Parathyroid adenoma (tissue), 2 donors: Measurements from ENCODE around the gene CPSF2.

Experiments used
- H2AFZ ChIP-seq: fragments of 300-600 bp; sonication (generic); one replicate; pipeline ENCODE4 v1.7.0; 2017; ENCODE audit warnings: antibody characterized with exemption, mild to moderate bottlenecking
- H3K27ac ChIP-seq: fragments of 300-600 bp; sonication (generic); one replicate; pipeline ENCODE4 v1.7.0; 2017
- H3K27me3 ChIP-seq: fragments of 300-600 bp; sonication (generic); one replicate; pipeline ENCODE4 v1.7.0; 2017; ENCODE audit warnings: low read length; ENCODE audit not compliant: control insufficient read depth, insufficient read depth
- H3K36me3 ChIP-seq: fragments of 300-600 bp; sonication (generic); one replicate; pipeline ENCODE4 v1.7.0; 2017; ENCODE audit warnings: low read length; ENCODE audit not compliant: control insufficient read depth, insufficient read depth
- H3K4me1 ChIP-seq: fragments of 300-600 bp; sonication (generic); one replicate; pipeline ENCODE4 v1.7.0; 2017; ENCODE audit warnings: control low read depth
- H3K4me2 ChIP-seq: fragments of 300-600 bp; sonication (generic); one replicate; pipeline ENCODE4 v1.7.0; 2017; ENCODE audit warnings: low read length
- H3K4me3 ChIP-seq: fragments of 300-600 bp; sonication (generic); one replicate; pipeline ENCODE4 v1.7.0; 2017; ENCODE audit warnings: low read depth, low read length
- H3K79me2 ChIP-seq: fragments of 300-600 bp; sonication (generic); one replicate; pipeline ENCODE4 v1.7.0; 2017; ENCODE audit warnings: control low read depth
- H3K9ac ChIP-seq: fragments of 300-600 bp; sonication (generic); one replicate; pipeline ENCODE4 v1.7.0; 2017; ENCODE audit warnings: mild to moderate bottlenecking
- H3K9me3 ChIP-seq: fragments of 300-600 bp; sonication (generic); one replicate; pipeline ENCODE4 v1.7.0; 2017; ENCODE audit warnings: low read length; ENCODE audit not compliant: control insufficient read depth
- CTCF ChIP-seq: fragments of 300-600 bp; sonication (generic); IDR thresholded peaks from one replicate; pipeline ENCODE4 v1.7.0; 2017; ENCODE audit warnings: antibody characterized with exemption, mild to moderate bottlenecking
- donor health status: primary hyperparathyroidism.

The CPSF2 gene

GRCh38 chr14:92103363-92103989 lies 18.3 kb upstream of the CPSF2 start:
- H3K79me2 ChIP-seq = peaks cover 20% of the 10 kb centered on the region
- no peaks in the 10 kb centered on the region for H3K9me3 ChIP-seq
- no peaks in the 10 kb centered on the region for H3K27me3 ChIP-seq
- TF ChIP-seq CTCF = no peak
- no peak overlapping the region for H3K4me3 ChIP-seq
- H3K9ac ChIP-seq = no peak overlapping the region
- H3K27ac ChIP-seq = no peak overlapping the region
- no peaks in the 10 kb centered on the region for H3K36me3 ChIP-seq
- no peak overlapping the region for H3K4me2 ChIP-seq
- peaks cover 3% of the 10 kb centered on the region for H3K4me1 ChIP-seq
- H2AFZ ChIP-seq = no peak overlapping the region

- Histone ChIP-seq H3K4me2 (peak overlapping the region; percentile 77), H2AFZ (peak overlapping the region; percentile 96), H3K79me2 (peaks cover 20% of the 10 kb centered on the region), H3K4me1 (peaks cover 3% of the 10 kb centered on the region), H3K9ac (peak overlapping the region; percentile 55), H3K36me3 (no peaks in the 10 kb centered on the region), H3K9me3 (no peaks in the 10 kb centered on the region), H3K4me3 (peak overlapping the region; percentile 86), H3K27ac (peak overlapping the region; percentile 90), H3K27me3 (no peaks in the 10 kb centered on the region)
- no peak for TF ChIP-seq CTCF
Observed at GRCh38 chr14:92105073-92105892, 16.5 kb upstream of the CPSF2 start.

- Histone ChIP-seq H3K9ac (peak overlapping the region; percentile 55), H3K4me2 (peak overlapping the region; percentile 77), H3K9me3 (no peaks in the 10 kb centered on the region), H3K27me3 (no peaks in the 10 kb centered on the region), H3K36me3 (no peaks in the 10 kb centered on the region), H2AFZ (peak overlapping the region; percentile 96), H3K79me2 (peaks cover 20% of the 10 kb centered on the region), H3K27ac (peak overlapping the region; percentile 90), H3K4me3 (peak overlapping the region; percentile 86), H3K4me1 (peaks cover 3% of the 10 kb centered on the region)
- no peak for TF ChIP-seq CTCF
Observed at GRCh38 chr14:92105893-92106142, 16.0 kb upstream of the CPSF2 start.

- peak within 1 kb of the TSS; percentile 77 for H3K4me2 ChIP-seq
- H3K4me1 ChIP-seq = peaks cover 3% of the 10 kb centered on the region
- peak within 1 kb of the TSS; percentile 86 for H3K4me3 ChIP-seq
- H3K27me3 ChIP-seq = no peaks in the 10 kb centered on the region
- peak within 1 kb of the TSS; percentile 55 for H3K9ac ChIP-seq
- TF ChIP-seq CTCF = peak; percentile 68
- no peaks in the 10 kb centered on the region for H3K9me3 ChIP-seq
- no peaks in the 10 kb centered on the region for H3K36me3 ChIP-seq
- H2AFZ ChIP-seq = peak within 1 kb of the TSS; percentile 96
- H3K79me2 ChIP-seq = peaks cover 20% of the 10 kb centered on the region
- H3K27ac ChIP-seq = peak within 1 kb of the TSS; percentile 90
Observed at GRCh38 chr14:92106143-92106926, 15.4 kb upstream of the CPSF2 start, which contains the start of gene ATXN3. Gene ATXN3, minus strand, starts transcription at chr14:92106582. Its CDS starts 30 bp downstream, at chr14:92106552.
